Chondrocyte (in vitro differentiated cells): ENCODE data around the gene HSPB3. TPM values are rescaled to one million over a fixed set of nuclear protein-coding genes. Genes with fewer than 3 reads are reported as not detected.
"Not testable (repeated sequence)": the region's sequence is repeated elsewhere in the genome, so short reads cannot be mapped to it uniquely, and the experiment has no call there.

Experiments
- DNase-seq: peaks from one replicate; pipeline ENCODE4 v3.0.0; 2021; ENCODE audit warnings: mixed read lengths, low spot score
- H3K27ac Mint-ChIP-seq: one replicate; pipeline ENCODE4 v1.8.0; 2021; ENCODE audit warnings: mild to moderate bottlenecking, moderate library complexity, mixed read lengths; ENCODE audit not compliant: unreplicated experiment
- H3K27me3 Mint-ChIP-seq: 2 replicates; pipeline ENCODE4 v1.8.0; 2021; ENCODE audit warnings: low read depth, mixed read lengths
- H3K36me3 Mint-ChIP-seq: 2 replicates; pipeline ENCODE4 v1.8.0; 2021; ENCODE audit warnings: low read depth, mixed read lengths
- H3K4me1 Mint-ChIP-seq: 2 replicates; pipeline ENCODE4 v1.8.0; 2021; ENCODE audit warnings: low read depth, mild to moderate bottlenecking, mixed read lengths
- H3K4me3 Mint-ChIP-seq: one replicate; pipeline ENCODE4 v1.8.0; 2021; ENCODE audit warnings: mild to moderate bottlenecking, moderate library complexity, mixed read lengths; ENCODE audit not compliant: unreplicated experiment
- H3K9me3 Mint-ChIP-seq: 2 replicates; pipeline ENCODE4 v1.8.0; 2021; ENCODE audit warnings: low read depth, mixed read lengths
- total RNA-seq: library from RNA; stranded (reverse); gene quantifications from 3 replicates; pipeline ENCODE4 v1.2.1, GENCODE V29; 2021
- TF ChIP-seq, protein P1 (sequence below): fragments of 200-600 bp; sonication (generic); IDR thresholded peaks from 2 replicates; pipeline ENCODE4 v1.5.0; 2021; ENCODE audit warnings: antibody characterized with exemption, mild to moderate bottlenecking, moderate library complexity

The HSPB3 gene
- total RNA-seq, 1 donor from 2014 or later, result 0.37 TPM

DNA sequence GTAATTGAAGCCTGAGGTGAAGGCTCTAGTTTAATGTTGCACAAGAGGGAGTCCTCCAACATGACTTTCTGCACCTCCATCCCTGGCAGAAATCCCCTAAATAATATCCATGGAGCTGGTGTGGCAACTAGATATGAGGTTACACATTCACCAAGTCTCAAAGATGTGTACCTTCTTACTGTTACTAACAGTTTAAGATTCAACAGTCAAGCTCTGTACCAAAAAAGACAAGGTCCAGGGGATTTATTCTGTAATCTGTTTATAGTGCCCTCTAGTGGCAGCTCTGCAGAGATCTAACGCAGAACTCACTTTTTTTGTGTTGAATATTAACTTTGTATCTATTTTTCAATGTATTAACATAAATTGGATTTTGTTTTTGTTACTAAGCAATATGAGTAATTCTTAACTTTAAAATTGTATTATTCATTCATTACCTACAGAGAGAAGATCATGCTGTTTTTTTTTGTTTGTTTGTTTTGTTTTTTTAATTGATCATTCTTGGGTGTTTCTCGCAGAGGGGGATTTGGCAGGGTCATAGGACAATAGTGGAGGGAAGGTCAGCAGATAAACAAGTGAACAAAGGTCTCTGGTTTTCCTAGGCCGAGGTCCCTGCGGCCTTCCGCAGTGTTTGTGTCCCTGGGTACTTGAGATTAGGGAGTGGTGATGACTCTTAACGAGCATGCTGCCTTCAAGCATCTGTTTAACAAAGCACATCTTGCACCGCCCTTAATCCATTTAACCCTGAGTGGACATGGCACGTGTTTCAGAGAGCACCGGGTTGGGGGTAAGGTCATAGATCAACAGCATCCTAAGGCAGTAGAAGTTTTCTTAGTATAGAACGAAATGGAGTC is 35.7 kb upstream of the HSPB3 start:
- not testable (repeated sequence) for H3K4me3 Mint-ChIP-seq, H3K9me3 Mint-ChIP-seq, H3K4me1 Mint-ChIP-seq, DNase-seq, H3K27ac Mint-ChIP-seq, H3K36me3 Mint-ChIP-seq
- TF ChIP-seq, protein P1, sequence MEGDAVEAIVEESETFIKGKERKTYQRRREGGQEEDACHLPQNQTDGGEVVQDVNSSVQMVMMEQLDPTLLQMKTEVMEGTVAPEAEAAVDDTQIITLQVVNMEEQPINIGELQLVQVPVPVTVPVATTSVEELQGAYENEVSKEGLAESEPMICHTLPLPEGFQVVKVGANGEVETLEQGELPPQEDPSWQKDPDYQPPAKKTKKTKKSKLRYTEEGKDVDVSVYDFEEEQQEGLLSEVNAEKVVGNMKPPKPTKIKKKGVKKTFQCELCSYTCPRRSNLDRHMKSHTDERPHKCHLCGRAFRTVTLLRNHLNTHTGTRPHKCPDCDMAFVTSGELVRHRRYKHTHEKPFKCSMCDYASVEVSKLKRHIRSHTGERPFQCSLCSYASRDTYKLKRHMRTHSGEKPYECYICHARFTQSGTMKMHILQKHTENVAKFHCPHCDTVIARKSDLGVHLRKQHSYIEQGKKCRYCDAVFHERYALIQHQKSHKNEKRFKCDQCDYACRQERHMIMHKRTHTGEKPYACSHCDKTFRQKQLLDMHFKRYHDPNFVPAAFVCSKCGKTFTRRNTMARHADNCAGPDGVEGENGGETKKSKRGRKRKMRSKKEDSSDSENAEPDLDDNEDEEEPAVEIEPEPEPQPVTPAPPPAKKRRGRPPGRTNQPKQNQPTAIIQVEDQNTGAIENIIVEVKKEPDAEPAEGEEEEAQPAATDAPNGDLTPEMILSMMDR, result peak; percentile 97
- H3K27me3 Mint-ChIP-seq, result peaks cover 14% of the 10 kb centered on the region

GRCh38 chr5:54420511-54420910 is 35.0 kb upstream of the HSPB3 start:
- H3K27me3 Mint-ChIP-seq, result peaks cover 19% of the 10 kb centered on the region
- H3K36me3 Mint-ChIP-seq, DNase-seq, H3K27ac Mint-ChIP-seq, H3K4me1 Mint-ChIP-seq, H3K4me3 Mint-ChIP-seq, H3K9me3 Mint-ChIP-seq: not testable (repeated sequence)

DNA sequence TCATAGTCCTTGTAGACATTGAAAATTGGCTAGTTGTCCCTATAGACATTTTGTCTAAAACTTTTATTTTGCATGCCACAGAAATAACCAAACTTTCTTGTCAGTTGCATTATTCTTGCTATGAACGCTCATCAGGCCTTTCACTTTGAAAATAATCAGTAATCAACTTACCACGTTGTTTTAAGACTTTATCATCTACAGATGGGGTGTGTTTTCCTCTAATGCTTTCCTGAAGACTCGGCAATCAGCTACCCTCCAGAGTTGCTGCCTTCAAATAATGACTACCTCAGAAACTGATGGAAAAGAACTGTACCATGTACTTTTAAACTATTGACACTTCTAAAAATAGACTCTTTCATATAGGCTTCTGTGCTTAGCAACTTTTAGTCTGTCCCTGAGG is 33.5 kb upstream of the HSPB3 start:
- no peak for DNase-seq
- no peak overlapping the region for H3K27ac Mint-ChIP-seq
- TF ChIP-seq, protein P1, result no peak
- no peaks in the 10 kb centered on the region for H3K36me3 Mint-ChIP-seq
- no peak overlapping the region for H3K4me3 Mint-ChIP-seq
- H3K27me3 Mint-ChIP-seq, result peaks cover 26% of the 10 kb centered on the region
- no peaks in the 10 kb centered on the region for H3K4me1 Mint-ChIP-seq
- H3K9me3 Mint-ChIP-seq, result no peaks in the 10 kb centered on the region

DNA sequence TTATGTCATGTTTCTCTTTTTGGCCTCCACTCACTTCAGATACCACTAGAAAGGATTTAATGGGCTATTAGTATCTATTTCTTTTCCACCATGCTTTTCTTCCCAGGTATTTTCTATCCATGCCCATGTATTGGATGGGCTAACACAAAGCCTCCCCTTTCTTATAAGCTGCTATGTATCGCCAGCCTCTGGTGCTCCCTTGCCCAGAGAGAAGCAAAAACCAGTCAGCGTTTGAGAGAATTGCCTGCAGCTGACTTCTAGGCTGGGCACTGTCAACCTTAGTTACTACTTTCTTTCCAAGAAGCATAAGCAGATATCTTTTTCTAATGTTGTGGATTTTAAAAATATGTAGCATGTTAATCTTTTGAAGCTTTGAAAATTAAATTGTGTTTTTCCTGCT is 30.2 kb upstream of the HSPB3 start:
- peaks cover 29% of the 10 kb centered on the region for H3K27me3 Mint-ChIP-seq
- no peaks in the 10 kb centered on the region for H3K9me3 Mint-ChIP-seq
- H3K4me3 Mint-ChIP-seq, result no peak overlapping the region
- no peaks in the 10 kb centered on the region for H3K4me1 Mint-ChIP-seq
- DNase-seq, result no peak
- H3K36me3 Mint-ChIP-seq, result no peaks in the 10 kb centered on the region
- TF ChIP-seq, protein P1, result no peak
- no peak overlapping the region for H3K27ac Mint-ChIP-seq

DNA sequence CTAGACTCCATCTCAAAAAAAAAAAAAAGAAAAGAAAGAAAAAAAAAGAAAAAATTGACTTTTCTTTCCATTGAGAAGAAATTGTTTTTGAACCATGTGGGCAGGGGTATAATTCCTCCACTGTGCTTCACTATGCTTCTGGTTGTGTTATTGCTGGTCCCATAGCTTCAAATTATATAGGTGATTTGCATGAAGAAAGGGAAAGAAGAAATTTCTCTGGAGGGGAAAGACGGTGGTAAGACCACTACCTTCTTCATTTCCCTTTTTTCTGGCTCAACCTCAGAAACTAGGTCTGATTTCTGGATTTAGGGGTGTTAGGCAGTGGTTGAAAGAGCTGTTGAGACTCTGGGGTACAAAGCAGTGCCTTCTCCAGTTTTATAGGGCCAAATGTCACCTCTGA is 29.3 kb upstream of the HSPB3 start:
- H3K27me3 Mint-ChIP-seq, result peaks cover 31% of the 10 kb centered on the region
- no peak overlapping the region for H3K27ac Mint-ChIP-seq
- no peaks in the 10 kb centered on the region for H3K36me3 Mint-ChIP-seq
- no peaks in the 10 kb centered on the region for H3K9me3 Mint-ChIP-seq
- DNase-seq, result no peak
- TF ChIP-seq, protein P1, result no peak
- no peaks in the 10 kb centered on the region for H3K4me1 Mint-ChIP-seq
- H3K4me3 Mint-ChIP-seq, result no peak overlapping the region

- not testable (repeated sequence) for H3K27ac Mint-ChIP-seq, DNase-seq, H3K36me3 Mint-ChIP-seq, H3K4me1 Mint-ChIP-seq, H3K9me3 Mint-ChIP-seq, H3K4me3 Mint-ChIP-seq
- peaks cover 11% of the 10 kb centered on the region for H3K27me3 Mint-ChIP-seq
These were observed 20.8 kb upstream of the HSPB3 start for GRCh38 chr5:54434650-54435049.
